Upper lobe of left lung (tissue), 4 donors: Measurements from ENCODE around the gene ANKS1B.

Source experiments
- CTCF ChIP-seq, 6 experiments: fragments of 450-650 bp in 4 of 6; fragments of 200-600 bp in 2 of 6; sonication (generic) in 2 of 6; IDR thresholded peaks; one replicate each; pipeline ENCODE4 v1.5.1; 2016 to 2019; ENCODE audit warnings: antibody characterized with exemption in 6 of 6
- POLR2AphosphoS5 ChIP-seq, 2 donors: sonication (generic); formaldehyde crosslinking; IDR thresholded peaks; one replicate each; pipeline ENCODE4 v1.5.1; 2017; ENCODE audit warnings: antibody characterized with exemption in 2 of 2

GRCh38 chr12:99911081-99911480, 73.7 kb downstream of the ANKS1B start:
- TF ChIP-seq CTCF (IDR thresholded peaks at IDR 0.05) (no peak), POLR2AphosphoS5 (IDR thresholded peaks at IDR 0.05) (no peak)
